ENCODE measurements around the gene ARHGAP25.
A peak's percentile ranks its signal among the peaks of the same experiment; 100 is the strongest.

The ARHGAP25 gene

GRCh38 chr2:68837164-68837860 lies 102.7 kb downstream of the ARHGAP25 start:
- DNase-seq = peak; percentile 85

DNA sequence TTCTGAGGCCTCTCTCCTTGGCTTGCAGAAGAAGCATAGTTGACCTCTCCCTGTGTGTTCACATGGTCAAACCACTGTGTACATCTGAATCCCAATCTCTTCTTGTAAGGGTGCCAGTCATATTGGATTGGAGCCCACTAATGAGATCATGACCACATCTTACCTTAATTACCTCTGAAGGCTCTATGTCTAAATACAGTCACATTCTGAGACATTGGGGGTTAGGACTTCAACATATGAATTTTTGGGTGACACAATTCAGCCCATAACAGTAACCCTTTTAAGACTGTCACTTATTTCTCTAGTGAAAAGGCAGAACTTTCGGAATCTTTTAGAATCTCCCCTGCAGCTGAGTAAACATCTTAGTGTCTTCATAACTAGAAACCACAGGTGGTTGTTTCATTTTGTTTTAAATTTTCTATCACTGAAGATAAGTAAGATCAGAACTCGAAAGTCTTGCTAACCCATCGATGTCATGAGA lies 103.3 kb downstream of the ARHGAP25 start:
- no peak for DNase-seq

- DNase-seq = no peak
These were observed 104.0 kb downstream of the ARHGAP25 start for GRCh38 chr2:68838641-68839040.

GRCh38 chr2:68839260-68839833 lies 104.7 kb downstream of the ARHGAP25 start:
- DNase-seq = peak; percentile 69

DNA sequence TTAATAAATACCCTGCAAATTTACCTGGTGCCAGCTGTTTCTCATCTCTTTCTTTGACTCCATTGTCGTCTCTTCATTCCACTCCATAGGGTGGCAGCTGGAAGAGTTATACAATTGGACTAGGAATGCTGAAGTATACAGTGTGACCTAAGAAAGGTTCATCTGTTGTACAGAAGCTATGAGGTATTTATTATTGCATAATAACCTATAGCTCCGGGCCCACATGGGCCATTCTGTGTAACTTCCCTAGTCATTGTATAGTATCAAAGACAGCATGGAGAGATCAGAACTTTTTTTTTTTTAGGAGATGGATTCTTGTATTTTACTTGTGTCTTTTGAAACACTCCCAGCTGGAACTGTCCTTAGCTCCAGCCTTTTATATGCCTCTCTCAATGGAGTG lies 110.4 kb downstream of the ARHGAP25 start:
- DNase-seq = no peak

- DNase-seq = no peak
These were observed 111.5 kb downstream of the ARHGAP25 start for GRCh38 chr2:68846091-68846490.

DNA sequence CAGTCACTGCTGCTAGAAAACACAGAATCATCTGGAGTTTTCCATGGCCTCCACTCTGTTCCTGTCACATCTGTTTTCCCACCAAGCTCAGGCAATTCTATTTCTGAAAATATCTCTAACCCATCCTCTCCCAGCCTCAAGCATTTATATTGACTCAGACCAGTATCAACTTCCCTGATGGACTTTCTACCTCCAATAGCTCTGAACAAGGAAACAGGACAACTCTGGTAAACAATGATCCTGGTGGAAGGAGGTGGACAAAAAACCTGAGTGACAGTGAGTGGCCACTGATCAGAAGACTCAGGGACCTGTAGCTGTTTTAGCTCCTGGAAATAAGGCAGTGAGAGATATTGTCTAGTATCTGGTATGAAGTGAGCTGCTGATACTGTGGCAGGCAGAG lies 113.1 kb downstream of the ARHGAP25 start:
- DNase-seq = no peak

DNA sequence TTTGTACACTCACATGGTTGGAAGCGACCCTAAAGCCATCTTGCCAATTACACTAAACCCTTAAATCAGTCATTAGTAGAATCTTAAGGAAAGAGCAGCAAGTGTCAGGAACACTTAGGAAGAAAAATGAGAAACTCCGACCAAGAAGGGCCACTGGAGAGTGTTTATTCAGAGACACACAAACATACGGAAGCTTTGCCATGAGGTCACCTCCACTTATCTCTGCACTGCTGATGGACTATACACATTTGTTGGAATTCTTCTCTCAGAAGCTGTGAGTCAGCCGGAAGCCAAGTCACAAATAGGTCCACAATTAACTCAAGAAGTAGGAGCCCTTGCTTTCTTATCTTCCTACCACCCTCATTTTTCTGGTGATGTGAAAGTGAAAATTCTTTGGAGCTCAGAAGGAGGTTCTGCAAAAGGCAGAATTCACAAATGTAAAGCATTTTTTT lies 115.0 kb downstream of the ARHGAP25 start:
- DNase-seq = no peak

DNA sequence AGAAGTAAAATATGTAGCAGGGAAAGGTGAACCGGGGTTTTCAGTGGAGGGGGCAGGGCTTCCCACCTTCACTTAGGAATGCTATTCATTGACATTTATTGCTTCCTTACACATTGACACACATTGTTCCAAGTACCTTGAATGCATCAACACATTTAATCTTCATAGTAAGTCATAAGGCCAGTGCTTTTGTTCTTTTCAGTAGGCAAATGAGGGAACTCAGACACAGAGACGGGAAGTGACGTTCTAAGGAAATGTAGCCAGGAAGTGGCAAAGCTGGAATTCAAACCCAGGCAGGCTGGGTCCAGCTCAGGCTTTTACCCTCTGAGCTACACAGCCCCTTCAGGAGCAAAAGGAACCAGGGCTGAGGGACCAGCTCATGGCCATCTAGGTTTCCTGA lies 115.9 kb downstream of the ARHGAP25 start:
- DNase-seq = no peak

DNA sequence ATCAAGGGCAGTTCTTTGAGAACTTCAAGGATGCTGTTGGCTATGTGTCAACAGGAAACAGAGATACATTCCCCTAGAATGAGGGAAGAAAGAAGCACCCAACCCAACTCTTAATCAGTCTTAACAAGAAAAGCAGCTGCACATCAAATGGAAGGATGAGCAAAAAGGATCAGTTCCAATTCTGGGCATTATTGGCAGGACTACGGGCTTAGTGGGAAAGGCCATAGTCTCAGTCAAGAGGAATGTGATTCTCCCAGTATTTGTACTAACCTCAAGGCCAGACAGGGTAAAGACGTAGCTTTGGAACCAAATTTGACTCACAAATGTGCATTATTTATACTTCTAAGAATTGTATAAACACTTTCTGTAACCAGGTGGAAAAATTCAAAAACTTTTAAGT lies 118.4 kb downstream of the ARHGAP25 start:
- no peak for DNase-seq

GRCh38 chr2:68853915-68854314 lies 119.3 kb downstream of the ARHGAP25 start:
- no peak for DNase-seq

GRCh38 chr2:68854476-68854875 lies 119.9 kb downstream of the ARHGAP25 start:
- peak; percentile 82 for DNase-seq

- no peak for DNase-seq
These were observed 120.9 kb downstream of the ARHGAP25 start for GRCh38 chr2:68855550-68855949.

GRCh38 chr2:68857202-68857845 lies 122.7 kb downstream of the ARHGAP25 start:
- DNase-seq = peak; percentile 91

GRCh38 chr2:68857855-68858456 lies 123.3 kb downstream of the ARHGAP25 start:
- peak; percentile 96 for DNase-seq

GRCh38 chr2:68860111-68860510 lies 125.5 kb downstream of the ARHGAP25 start:
- DNase-seq = no peak

- DNase-seq = peak; percentile 73
These were observed 126.7 kb downstream of the ARHGAP25 start for GRCh38 chr2:68861330-68861729.

- DNase-seq = peak; percentile 8
These were observed 128.3 kb downstream of the ARHGAP25 start for GRCh38 chr2:68862889-68863288.

- DNase-seq = peak; percentile 46
These were observed 129.4 kb downstream of the ARHGAP25 start for GRCh38 chr2:68863996-68864395.

DNA sequence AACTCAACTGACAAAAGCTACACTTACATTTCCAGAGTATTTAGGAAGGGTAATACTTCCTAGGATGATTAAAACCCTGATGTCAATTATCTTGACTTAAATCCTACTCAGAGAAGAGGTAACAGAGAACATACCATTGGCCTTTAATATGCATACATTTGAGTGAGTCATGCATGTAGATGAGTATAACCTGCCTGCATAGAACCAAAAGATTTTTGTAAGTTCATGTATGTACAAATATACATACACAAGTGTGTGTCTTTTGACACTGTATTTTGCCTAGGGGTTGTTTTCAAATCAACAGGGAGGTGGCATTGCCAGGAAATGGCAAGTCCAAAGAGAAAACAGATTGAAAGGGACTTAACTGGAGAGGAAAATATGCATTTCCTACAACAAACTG lies 130.5 kb downstream of the ARHGAP25 start:
- DNase-seq = no peak

DNA sequence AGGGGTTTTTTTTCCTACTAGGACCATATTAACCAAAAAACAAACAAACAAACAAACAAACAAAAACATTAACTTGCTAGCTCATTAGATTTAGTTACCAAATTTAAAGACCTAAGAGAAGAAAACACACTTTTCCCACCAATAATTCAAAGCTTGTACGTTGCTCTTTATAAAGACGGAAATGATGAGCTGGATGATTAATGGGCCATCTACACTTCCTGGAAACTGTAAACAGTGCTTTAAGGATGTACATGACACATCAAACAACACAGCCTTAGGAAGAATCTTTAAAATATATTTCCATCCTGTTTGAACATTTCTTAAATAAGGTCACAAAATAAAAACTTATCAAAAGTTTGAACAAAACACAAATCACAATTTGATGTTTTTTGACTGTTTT lies 135.6 kb downstream of the ARHGAP25 start:
- DNase-seq = peak; percentile 36

DNA sequence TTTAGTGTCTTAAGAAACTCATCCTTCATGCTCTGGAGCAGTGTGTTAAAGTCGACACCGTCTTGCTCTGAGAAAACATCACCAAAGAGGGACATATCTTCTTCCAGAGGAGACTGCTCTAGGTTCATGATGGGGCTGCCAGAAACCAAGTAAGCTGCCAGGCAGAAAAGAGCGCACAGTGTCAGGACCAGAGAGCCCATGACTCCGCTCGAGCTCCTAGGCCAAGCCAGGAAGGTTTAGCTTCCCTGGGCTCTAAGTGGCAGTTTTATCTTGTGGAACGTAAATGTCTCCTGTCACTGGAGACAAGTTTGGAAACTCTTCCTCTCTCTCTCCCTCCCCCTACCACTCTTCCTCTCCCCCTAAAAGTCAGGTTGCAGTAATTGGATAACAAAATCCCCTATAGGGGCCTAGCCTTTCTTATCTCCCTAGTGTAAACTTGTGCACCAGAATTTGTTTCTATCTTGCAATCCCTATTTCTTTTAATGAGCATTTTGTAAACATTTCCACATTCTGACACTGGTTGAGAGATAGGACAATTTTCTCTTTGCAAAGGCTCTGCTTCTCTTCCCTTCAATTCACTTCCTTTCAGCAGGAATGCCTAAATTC lies 136.7 kb downstream of the ARHGAP25 start, which contains the start of gene BMP10:
BMP10 (minus strand) TSS at position 239 of the 606 bp plus-strand sequence; CDS start at position 200, 39 bp downstream.
- DNase-seq = no peak

Measured in suppressor macrophage treated with lipopolysaccharide for 4 hours (primary cell).